ENCODE measurements around the gene SERP2.

Gene SERP2

DNA sequence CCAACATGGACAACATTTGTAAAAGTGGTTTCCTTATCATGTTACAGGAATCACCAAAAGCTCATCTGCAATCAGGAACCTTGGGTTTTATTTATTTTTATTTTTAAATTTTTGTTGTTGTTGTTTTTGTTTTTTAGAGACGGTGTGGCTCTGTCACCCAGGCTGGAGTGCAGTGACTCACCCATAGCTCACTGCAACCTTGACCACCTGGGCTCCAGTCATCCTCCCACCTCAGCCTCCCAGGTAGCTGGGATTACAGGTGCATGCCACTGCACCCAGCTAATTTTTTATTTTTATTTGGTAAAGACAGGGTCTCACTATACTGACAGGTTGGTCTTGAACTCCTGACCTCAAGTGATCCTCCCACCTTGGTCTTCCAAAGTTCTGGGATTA is 13.6 kb upstream of the SERP2 start:
- DNase-seq: no peak

DNA sequence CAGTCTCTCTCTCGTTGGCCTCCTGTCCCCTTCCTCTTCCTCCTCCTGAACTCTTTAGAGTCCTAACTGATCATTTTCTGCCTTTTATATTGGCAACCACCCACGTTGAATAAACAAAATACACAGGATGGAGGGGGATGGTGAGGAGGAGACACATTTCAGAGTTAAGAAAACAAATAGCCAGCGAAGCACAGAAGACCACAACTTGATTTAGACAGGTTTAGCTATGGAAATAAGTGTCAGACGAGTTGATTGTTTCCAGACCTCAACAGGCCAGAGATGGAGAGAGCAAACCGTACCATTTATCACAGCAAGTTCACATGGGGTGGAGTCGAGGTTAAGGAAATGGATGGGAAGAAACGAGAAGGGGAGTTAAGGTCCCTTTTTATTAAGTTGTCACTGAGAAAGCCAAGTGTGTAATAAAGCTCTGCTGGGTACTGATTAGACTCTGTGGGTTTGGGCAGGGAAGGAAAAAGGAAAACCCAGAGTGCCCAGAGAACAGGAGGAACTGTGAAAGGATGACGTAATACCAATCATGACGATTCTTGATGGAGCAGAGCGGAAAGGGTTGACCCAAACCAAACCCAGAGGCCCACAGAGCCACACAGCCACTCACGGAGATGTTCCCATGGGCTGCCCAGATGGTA is 11.1 kb upstream of the SERP2 start:
- DNase-seq: no peak

DNA sequence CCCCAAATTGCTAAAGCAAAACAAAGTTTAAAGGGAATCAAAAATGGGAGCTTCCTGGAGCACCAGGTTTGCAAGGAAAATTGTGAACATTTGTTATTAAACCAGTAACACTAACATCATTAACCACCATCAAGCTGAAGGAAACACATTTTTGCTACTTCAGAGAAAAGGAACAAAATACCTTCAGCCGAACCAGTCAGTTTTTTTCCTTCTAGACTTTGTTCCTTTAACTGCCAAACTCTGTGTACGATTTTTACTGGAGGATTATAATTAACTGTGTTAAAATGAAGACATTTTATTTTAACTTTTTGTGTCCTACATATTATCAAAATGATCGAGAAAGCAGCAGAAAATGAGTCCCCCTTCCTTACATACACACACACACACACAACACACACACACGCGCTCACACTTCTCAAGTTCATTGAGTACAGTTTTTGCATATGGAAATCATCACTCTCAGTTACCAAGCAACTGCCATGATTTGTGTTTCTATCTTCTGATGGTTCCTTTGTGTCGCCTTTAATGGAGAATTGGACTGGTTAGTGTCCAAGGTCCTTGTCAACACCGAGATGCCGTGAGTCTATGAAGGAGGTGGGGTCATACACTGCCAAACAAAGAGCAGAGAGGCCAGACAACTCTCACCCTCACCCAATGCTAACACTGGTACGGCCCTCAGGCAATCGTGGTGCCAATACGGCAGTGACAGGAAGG is 9.8 kb upstream of the SERP2 start:
- DNase-seq: no peak

DNA sequence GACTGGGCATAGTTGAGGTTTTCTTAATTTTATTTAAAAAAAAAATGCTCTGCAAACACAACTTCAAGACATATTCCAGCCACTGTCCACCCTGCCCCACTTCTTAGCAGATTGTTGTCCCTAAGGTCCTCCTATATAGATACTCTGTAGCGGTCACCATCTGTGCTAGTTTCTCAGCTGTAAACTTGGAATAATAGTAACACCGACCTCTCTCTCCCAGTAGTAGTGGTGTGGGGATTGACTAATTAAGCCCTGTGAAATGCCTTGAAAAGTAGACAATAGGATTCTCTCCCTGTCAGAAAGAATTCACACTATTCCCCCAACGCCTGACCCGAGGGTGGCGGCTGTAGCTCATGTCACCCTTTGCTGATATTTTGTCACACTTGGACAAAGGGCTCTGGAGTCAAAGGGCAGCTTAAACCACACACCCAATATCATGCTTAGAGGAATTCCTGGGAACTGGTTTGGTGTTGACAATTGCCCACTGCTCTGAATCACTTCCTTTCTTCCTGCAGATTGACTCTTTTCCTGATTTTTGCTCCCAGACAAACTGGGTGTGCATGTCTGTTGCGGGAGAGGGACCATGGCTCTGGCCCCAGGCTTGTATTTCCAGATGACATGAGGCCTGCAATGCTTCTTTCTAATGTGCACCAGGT is 9.2 kb upstream of the SERP2 start:
- no peak for DNase-seq

DNA sequence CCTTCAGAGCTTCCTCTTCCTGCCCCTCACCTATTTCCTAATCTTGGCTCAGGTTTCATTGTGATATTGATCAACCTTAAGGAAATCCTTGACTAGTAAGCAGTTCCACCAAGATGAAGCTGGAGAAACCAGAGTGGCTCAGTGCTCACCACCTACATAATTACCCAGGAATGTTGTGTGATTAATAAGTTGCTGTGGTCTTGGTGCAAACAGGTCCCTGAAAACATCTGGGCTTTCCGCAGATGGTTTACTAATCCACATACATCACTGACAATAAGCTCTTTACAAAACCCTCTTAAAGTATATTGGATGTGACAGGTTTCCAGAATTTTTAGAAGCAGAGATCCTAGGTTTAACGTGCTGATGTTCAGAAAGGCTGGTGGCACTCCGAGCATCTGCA is 8.6 kb upstream of the SERP2 start:
- DNase-seq: no peak

DNA sequence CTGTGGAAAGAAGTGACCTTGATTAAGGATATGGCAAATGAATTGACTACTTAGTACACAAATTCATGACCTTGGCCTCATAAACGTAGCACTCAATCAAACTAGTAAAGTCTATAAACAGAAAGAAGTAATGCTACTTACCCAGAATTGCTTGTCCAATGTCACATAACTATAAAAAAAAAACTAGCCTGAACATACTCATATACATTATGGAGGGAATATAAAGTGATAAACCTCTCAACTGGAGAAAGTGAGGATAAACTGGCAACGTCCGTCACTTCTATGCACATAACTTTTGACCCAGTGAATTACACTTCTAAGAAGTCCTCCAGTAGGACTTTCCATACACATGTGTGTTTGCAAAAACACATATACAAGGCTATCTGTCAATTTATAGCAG is 7.7 kb upstream of the SERP2 start:
- DNase-seq: no peak

DNA sequence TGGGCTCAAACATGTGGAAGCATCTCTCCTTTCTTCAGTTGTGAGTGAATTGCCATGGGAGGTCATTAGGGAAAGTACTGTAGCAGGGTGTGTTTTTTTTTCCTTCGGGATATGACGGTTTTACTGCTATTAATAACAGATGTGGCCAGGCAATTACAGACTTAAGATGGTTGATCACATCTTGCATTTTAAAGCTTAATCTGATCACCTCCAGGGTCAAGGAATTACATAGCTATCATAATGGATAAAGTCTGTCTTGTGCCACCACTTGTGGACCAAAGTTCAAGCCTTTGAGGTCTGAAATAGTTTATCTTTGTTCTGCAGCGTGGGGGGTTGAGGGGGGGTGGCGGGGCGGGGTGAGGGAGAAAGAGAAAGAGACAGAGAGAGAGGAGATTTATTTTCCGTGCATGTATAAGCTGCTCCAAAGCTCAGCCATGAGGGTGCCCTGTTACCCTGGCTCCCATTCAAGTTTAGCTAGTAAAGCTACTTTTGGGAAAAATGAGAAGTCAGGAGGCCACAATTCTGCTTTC is 5.5 kb upstream of the SERP2 start:
- DNase-seq: no peak

DNA sequence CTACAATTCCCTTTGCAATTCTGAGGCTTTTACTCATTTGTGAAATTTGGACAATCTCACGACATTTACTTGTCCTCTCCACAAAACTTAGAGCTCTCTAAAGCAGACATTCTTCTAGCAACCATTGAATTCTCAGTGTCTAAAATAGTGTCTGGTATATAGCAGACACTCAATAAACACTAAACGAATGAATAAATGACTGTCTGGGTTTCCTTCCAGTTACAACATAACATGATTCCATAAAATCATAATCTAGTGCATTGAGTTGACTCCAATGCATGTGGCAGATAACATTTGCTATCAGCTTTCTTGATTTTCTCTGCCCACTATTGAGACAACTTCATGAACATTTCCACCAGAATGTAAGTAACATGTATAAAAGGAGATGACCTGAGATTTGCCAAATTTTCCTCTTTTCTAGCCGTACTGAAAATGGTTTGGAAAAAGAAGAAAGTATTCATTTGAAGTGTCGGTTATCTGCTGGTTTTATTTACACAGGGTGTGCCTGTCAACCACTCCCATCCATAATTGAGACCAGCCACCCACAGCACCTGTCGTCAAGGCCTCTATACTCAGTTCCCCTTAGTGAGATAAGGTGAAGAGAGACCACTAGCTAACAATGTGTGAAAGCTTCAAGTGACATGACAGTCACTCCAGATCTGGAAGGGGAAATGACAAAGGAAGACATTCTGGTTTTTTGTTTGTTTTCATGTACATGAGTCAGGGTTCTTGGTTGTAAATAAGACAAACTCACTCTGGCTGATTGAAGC is 4.8 kb upstream of the SERP2 start:
- no peak for DNase-seq

DNA sequence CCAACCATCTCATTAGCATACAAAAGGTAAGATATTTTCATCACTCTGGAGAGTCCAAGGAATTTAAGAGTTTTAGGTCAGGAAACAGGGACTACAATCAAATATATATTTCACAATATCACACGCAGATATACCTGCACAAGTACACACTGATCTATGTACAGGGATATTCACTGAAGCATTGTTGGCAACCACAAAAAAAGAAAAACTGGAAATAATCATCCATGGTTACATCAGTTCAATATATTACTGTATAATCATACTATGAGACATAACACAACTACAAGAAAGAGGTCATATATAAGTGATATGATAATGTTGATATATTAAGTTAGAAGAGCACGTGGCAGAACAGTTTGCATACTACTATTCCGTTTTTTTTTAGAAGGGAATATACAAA is 2.2 kb upstream of the SERP2 start:
- no peak for DNase-seq

DNA sequence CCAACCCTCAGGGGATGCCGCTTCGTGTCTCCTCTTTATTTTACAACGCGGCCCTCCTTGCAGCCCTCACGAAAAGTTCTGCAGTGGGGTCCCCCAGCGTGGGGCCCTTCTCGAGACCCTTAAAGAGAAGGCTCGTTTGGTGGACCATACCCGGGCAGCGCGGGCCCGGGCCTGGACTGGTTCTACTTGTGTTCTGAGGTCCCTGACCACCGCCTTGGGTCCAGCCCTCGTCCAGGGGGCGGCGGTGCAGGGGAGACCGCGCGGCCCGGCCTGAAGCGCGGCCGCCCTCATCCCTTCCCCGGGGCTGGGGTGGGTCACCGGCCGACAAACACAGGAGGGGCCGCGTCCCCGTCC is 400 bp upstream of the SERP2 start:
- no peak for DNase-seq

DNA sequence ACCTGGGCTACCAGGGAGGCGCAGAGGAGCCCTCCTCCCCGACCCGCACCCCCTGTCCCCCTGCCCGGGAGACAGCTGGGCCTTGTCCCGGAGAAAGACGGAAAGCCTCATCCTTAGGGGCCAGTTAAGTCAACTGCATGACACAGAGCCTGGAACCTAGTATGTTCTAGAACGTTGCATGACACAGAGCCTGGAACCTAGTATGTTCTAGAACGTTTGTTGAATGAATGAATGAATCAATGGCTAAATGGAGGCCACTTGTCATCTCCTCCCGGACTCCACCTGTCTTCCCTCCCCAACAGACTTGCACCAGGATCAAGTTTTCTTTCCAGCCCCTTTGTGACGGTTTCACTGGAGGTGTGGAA is 706 bp downstream of the SERP2 start:
- DNase-seq: no peak

DNA sequence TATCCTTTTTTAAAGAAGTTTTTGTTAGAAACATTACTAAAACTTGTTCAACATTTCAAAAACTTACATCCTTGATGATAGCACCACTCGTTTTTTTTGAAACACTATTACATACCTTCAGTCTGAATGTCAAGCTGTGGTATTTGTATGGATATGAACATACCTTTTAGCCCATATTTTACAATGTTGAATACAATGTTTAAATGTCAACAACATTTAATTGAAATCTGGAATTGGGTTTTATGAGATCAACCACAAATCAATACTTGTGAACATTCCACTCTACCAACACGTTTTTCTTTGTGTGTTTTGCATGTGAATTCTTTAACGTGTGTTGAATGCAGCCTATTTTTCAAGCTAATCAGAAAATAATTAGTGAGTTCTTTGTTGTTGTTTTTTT is 4.7 kb downstream of the SERP2 start:
- no peak for DNase-seq

DNA sequence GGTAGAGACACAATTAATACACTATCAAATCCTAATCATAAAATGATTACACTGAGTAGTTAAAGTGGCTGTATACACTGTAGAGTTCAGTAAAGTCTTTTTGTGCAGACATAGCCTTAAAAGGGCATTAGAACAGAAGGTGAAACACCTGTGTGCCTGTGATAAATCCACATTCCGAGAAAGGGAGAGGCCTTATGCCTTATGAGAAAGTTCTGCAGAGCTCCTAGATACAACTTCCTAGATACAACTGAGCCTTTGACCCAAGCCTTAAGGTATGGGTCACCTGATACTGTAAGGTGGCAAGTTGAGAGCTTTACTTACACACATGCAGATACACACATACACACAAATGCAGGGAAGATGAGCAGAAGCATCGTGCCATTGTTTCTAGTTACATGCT is 6.3 kb downstream of the SERP2 start:
- DNase-seq: no peak

DNA sequence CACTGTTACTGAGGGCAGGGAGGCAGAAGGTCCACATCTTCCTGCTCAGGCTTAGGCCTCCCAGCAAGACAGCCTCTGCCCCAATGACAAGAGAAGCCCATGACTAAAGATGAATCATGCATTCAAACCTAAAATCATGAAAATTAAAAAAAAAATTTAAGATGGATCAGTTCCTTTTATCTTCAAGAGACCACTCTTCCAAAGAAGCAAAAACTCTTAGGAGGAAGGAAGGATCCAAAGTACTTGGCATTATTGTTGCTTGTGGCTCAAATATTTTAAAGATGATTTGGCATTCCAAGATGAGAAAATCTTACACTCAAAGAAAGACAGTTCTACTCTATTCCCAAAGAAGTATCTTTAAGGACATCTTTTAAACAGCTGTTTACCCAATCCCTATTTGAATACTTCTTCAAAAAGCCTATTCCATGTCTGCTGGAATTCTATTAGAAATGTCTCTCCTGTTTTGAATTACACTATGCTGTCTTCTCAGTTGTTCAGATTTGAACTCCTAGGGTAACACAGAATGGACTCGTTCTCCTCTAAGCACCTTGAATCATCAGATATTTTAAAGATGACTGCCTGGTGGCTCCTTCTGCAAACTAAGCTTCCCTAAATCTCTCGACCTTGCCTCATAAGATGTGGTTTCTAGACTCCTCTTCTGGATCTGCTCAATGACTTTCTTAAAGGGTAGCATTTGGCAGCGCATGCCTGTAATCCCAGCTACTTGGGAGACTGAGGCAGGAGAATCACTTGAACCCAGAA is 7.0 kb downstream of the SERP2 start:
- no peak for DNase-seq

DNA sequence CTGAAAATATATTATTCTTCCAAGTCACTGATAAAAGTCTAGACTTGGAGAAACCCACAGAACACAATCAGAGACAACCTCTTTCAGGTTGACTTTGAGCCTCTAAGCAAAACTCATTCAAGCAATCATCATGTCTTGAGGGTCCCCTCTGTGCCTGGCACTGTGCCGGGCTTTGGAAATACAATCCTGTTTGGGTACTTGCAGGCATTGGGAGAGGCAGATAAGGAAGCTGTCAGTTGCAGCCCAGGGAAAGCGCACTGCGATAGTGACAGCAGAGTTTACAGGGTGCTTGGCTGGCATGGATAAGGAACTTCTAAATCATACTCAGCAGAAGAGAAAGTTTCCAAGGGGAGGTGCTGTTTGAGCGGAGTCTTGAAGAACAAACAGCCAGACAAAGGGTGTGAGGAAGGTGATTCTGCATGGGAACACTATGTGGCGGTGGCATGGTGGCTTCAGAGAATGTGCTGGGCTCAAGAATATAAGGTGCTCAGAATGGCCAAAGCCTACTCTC is 9.1 kb downstream of the SERP2 start:
- DNase-seq: no peak

DNA sequence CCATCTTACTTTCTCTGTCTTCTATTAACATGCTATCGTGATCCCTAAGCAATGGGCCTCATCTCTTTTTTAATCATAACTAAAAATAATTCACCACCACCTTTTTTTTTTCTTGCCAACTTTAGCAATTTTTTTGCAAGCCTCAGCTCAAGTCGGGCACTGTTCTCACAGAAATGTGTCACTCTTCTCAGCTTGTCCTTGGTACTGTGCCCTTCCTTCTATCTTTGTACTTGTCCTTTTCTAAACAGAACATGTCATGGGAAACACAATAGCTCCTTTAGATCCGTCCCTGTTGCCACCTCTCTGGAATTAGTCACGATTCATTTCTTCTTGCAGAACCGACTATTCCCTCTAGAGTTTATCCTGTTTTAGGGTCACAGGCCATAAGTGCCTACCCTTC is 10.3 kb downstream of the SERP2 start:
- no peak for DNase-seq

DNA sequence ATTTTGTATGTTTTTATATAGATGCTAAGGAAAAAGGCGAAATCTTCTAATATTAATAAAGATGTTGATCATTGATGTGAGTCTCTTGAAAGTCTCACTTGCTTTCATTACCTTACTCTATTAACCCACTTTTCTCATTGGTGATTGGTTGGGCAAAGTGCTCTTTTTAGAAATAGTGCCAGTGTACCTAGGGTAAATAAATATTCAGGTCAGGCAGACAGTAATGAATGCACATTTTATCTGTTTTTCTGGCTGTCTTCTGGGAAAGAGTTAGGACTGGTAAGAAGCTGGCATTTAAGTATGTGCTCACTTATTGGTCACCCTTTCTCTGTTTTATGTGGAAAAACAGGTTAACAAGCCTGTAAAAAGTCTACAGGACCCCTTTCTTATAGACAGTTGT is 11.2 kb downstream of the SERP2 start:
- DNase-seq: no peak

DNA sequence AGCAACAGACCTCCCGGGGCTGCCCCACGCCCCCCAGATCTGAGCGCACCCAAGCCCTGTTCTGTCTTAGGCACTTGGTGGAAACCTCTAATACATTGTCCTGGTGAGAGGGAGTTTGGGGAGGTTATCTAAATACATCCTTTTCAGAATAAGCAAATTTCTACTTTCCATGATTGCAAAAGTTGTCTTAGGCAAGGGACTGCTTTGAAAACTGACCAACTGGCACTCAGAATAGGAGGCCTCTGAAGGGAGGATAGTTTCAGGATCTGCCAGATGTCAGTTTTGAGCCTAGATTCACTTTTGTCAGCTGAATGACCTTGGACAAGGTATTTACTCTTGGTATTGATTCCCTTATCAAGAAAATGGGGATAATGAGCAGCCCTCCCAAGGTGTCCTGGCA is 11.8 kb downstream of the SERP2 start:
- no peak for DNase-seq

DNA sequence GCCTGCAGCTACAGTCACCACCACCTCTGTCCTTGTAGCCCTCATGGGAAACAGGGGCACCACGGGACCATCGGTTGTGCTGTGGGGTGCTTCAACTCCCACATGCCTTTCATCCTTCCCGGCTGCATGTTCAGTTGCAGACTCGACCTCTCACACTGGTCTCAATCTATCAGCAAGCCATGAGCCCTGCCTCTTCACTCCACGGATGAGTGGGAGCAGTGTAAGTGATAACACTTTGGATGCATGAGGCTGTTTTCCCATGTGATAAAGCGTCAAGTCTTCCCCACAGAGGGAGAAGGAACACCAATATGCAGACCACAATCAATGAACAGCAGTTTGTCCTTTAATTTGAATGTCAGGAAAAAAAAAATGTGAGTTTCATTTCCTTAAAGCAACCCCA is 12.2 kb downstream of the SERP2 start:
- DNase-seq: no peak

DNA sequence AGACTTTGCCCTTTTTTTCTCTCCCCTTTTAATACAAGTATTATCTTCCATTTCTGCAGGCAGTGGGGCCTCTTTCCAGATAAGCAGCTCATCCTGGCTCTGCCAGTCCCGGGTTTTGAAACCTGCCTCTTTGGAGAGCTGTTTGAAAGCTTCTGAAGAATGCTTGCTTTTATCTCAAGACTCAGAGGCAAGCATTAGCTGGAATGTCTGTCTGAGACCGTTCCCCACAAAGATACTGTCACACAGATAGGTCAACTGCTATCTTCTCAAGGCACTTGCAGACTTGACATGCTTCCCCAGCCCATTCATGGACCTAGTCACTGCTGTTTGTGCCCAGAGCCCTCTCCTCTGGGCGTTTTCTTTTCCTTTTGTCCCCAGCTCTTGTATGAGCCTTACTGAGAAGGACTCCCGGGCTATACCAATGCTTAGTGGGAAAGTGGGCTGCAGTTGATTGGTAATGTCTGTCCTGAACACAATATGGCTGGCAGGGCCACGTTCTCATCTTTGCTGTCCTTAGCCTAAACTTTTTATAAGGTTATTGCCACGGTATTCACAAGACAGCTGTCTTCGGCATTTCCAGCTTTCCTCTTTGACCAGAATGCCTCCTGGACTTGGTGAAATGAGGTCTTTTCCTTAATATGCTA is 13.4 kb downstream of the SERP2 start:
- DNase-seq: no peak

DNA sequence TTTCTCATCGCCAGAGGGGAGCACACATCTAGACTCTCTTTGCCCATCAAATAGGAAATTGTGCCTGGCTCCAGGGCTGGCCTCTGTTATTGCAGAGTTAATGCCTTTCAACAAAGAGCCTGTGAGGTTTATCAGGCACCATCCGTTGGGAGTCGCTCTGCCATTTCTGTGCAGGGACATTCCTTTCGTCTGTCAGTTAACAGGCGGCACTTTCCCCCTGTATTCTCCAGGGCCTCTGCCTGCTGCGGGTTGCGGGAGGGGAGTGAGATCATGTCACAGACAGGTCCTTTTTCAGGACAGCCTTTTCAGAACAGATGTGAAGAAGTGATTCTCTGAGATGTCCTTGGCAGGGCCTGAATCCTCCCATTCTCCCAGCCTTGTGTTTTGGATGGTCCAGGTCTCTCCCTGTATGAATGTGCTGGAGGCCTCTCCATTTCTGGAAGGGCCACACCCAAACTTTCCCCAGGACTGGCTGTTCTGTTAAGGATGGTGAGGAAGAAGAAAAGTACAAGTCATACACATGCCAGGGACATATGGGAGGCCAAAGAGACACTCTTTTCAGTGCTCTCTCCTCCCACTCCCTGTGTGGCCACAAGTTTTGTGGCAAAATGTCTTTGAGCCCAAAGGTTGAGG is 14.9 kb downstream of the SERP2 start:
- DNase-seq: no peak

Measured in stimulated activated CD4-positive, alpha-beta T cell treated with anti-CD3 and anti-CD28 coated beads, Interleukin-2, amount 100 ng/mL, for 24 hours (primary cell).